DMS153 treated with DMSO at 0.1 percent for 48 hours (cell line): ENCODE data around the gene VMAC.
A peak's percentile ranks its signal among the peaks of the same experiment; 100 is the strongest.

Source experiments
- DNase-seq: peaks from one replicate; lab custom pipeline; 2025; ENCODE audit not compliant: unreplicated experiment; lab: John Stamatoyannopoulos, UW

The VMAC gene

DNA sequence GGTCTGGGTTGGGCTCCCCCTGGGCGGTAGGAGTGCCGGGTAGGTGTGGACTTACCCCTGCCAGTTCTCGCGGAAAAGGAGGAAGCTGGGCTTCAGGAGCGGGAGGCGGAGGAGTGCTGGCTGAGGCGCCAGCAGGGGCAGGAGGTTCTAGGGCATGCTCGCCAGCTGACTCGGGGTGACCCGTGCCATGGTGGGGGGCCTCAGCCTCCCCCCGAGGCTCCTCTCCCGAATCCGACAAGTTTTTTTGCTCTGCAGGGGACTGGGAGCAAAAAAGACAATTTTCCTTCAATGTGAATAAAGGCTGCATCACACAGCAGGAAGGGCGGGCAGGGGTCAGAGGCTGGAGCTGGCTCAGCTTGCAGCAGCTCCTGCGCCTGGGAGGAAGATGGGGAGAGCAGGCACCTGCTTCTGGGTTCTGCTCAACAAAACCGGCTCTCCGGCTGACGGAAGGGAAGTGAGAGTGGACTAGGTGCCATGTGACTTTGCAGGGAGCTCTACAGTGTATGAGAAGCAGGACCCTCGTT, 46.7 kb downstream of the VMAC start:
- no peak for DNase-seq

DNA sequence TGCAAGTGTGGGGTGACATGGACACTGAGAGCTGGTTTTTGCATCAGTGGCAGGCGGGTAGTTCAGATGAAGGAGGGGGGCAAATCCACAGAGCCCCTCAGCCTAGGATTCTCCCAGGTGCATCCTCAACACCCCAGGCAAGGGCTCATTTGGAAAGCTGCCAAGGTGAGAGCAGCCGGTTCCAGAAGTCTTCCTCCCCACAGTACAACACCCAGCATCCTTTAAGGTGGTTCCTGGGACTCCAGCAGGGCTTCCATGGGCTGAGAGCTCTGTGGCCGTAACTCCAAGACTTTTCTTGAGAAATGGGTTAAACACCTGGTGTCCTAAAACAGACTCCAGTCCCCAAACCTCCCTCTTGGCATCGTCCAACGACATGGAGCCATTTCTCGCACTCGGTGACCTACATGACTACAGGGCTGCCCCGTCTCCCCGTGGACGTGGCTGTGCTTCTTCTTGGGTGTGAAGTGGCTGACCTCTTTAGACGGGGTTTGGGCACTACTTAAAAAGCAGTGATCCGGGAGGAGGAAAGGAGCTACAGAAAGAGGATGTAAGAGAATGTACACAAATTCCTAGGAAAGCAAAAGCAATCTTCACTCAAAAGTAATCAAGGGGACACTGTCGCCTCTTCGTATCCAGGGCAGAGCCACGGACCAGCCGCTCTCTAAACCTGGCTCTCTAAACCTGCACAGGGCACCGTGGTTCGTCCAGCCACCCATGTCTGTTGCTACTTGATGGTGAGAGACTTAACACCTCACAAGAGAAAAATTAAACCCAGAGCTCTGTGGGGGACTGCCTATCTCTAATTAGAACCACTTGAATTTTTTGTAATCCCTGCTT, 47.7 kb downstream of the VMAC start:
- DNase-seq: no peak

GRCh38 chr19:5953030-5953589, 48.4 kb downstream of the VMAC start:
- no peak for DNase-seq

GRCh38 chr19:5953680-5954213, 49.1 kb downstream of the VMAC start:
- peak; percentile 12 for DNase-seq

DNA sequence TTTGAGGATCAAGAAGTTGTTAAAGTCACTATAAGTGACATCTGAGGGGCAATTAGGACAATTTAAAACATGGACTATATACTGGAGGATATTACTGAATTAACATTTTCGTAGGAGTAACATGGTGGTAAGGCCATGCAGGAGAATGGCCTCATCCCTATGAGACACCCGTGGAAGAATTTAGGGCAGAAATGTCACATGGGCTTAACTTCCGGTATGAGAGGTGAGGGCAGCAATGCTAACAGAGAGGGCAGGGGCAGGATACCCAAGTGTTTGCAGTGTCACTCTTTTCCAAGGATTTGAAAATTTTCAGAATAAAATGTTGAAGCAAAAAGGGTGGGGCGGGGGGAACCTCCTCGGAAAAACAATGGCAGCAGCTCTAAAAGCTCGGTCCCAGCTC, 49.6 kb downstream of the VMAC start:
- no peak for DNase-seq

GRCh38 chr19:5955636-5955935, 50.9 kb downstream of the VMAC start:
- DNase-seq: no peak

DNA sequence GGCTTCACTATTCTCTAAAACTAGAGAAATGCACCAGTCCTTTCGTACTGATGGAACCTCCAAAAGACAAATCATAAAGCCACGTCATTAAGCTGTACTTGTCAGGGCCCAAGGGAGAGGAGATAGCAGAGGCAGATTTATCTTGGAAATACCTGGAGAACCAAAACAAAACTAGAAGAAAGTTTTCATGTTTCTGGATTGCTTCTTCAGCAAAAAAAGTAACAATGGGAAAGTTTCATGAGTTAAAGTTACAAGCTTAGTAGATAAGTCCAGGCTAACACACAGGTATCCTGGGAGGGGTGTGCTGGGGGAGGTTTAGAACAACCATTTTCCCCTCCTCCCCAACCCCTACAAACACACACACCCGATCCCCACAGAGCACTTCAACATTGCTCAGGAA, 51.7 kb downstream of the VMAC start:
- DNase-seq: no peak

DNA sequence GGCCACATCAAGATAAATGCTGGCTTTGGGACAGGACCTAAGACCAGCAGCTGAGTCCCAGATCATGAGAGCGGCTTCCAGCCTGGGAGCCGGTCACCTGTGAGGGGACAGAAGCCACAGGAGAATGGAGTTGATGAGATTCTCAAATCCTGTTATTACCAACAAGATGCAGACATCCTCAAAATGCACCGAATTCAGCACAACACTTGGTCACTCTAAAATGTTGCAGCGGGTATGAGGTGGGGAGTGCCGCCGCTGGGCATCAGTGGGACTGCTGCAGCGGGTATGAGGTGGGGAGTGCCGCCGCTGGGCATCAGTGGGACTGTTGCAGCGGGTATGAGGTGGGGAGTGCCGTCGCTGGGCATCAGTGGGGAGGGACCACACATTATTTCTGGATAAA, 52.1 kb downstream of the VMAC start:
- DNase-seq: no peak

DNA sequence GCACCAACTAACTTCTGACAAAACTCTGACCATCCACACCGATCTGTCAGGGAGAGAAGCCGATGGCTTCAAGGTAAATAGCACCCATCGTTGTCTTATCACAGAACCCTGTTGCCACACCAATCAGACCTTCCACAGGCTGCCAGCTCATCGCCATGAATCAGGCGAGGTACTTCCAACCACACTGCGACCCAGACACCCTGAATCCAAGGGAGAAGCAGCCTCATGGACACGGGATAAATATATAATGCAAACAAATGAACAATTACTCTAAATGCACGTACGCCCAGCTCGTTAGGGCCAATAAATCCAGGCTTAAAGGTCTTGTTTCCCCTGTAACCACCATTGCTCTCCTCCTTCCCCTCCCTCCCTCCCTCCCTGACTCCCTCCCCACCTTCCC, 52.5 kb downstream of the VMAC start:
- DNase-seq: peak; percentile 62

DNA sequence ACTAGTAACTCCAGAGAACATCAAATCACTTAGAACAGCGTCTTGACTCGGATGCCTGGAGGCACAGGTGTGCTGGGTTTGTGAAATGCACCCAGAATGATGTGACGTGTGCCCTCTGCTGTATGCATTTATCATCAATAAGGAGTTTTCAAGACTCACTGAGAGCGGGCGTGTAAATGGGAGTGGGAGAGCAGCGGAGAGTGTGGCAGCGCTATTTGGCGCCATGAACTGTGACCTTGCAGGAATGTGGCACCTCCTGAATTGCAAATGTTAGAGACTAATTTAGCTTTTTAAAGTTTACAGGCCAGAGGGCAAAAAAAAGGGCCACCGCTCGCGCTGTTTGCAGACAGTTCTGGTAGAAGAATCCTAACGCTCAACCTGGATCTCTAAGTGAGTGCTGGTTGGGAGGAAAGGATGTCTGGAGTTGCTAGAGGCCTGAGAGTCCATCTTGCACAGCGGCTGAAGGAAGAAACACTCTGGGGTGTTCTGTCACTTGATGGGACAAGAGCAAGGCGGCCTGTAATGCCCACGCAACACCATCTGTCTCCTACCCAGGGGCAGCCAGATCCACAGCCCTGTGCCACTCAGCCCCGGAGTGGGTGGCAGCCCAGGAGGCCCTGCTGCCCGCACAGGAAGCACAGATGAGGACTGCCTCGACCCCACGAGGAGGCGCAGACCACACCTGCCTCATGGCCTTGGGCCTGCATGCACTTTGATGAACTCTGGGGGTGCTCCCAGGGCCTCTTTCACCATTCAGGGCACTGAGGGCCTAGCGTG, 53.6 kb downstream of the VMAC start:
- no peak for DNase-seq

- no peak for DNase-seq
These were observed 54.1 kb downstream of the VMAC start for GRCh38 chr19:5958851-5959122.

GRCh38 chr19:5959260-5960004, 54.8 kb downstream of the VMAC start:
- no peak for DNase-seq
